Measurements from ENCODE around the gene HMGB4.

DNA sequence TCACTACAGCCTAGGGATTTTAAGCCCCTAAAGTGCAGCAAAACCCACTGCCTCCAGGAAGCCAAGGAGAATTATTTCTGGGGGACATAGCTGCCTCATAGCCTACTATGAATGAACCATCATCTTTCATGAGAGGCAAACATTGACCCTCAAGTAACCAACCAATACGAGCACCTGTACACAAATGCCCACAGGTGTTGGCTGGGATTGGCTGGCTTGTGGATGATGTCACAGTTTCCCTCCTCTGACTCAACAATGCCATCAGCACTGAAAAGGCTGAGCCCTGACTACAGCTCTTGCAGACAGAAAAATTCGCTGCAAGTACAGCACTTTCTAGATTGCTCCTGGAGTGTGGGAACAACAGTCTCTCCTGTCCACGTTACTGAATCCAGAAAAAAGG is at the start of gene HMGB4:
- TF ChIP-seq, protein P1, sequence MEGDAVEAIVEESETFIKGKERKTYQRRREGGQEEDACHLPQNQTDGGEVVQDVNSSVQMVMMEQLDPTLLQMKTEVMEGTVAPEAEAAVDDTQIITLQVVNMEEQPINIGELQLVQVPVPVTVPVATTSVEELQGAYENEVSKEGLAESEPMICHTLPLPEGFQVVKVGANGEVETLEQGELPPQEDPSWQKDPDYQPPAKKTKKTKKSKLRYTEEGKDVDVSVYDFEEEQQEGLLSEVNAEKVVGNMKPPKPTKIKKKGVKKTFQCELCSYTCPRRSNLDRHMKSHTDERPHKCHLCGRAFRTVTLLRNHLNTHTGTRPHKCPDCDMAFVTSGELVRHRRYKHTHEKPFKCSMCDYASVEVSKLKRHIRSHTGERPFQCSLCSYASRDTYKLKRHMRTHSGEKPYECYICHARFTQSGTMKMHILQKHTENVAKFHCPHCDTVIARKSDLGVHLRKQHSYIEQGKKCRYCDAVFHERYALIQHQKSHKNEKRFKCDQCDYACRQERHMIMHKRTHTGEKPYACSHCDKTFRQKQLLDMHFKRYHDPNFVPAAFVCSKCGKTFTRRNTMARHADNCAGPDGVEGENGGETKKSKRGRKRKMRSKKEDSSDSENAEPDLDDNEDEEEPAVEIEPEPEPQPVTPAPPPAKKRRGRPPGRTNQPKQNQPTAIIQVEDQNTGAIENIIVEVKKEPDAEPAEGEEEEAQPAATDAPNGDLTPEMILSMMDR (optimal IDR thresholded peaks at IDR 0.05 in 1 of 3, IDR thresholded peaks at IDR 0.05 in 1 of 3, conservative IDR thresholded peaks at IDR 0.05 in 1 of 3; ENCODE audit: extremely low read depth in 1 of 3, insufficient read depth in 2 of 3, low read length in 3 of 3), result no peak
- no peak for TF ChIP-seq EZH2 (IDR thresholded peaks at IDR 0.05; ENCODE audit: low read length)

All from keratinocyte (primary cell).